BLaER1 (cell line): ENCODE data around the gene PTPN1.
A peak's percentile ranks its signal among the peaks of the same experiment; 100 is the strongest.
"Not testable (repeated sequence)": the region's sequence is repeated elsewhere in the genome, so short reads cannot be mapped to it uniquely, and the experiment has no call there.

Source experiments
- H3K27ac ChIP-seq: shearing (Covaris generic); formaldehyde crosslinking; 2 replicates; pipeline ENCODE4 v1.8.1; 2022
- H3K27me3 ChIP-seq: shearing (Covaris generic); formaldehyde crosslinking; 2 replicates; pipeline ENCODE4 v1.8.1; 2022
- H3K36me3 ChIP-seq: shearing (Covaris generic); formaldehyde crosslinking; 2 replicates; pipeline ENCODE4 v1.8.1; 2022
- H3K4me1 ChIP-seq: shearing (Covaris generic); formaldehyde crosslinking; 2 replicates; pipeline ENCODE4 v1.8.1; 2022
- H3K4me2 ChIP-seq: shearing (Covaris generic); formaldehyde crosslinking; 2 replicates; pipeline ENCODE4 v1.8.1; 2022
- H3K4me3 ChIP-seq: shearing (Covaris generic); formaldehyde crosslinking; 2 replicates; pipeline ENCODE4 v1.8.1; 2022
- H3K9ac ChIP-seq: shearing (Covaris generic); formaldehyde crosslinking; 2 replicates; pipeline ENCODE4 v1.8.1; 2022
- H3K9me3 ChIP-seq: shearing (Covaris generic); formaldehyde crosslinking; 2 replicates; pipeline ENCODE4 v1.8.1; 2022
- H4K20me1 ChIP-seq: shearing (Covaris generic); formaldehyde crosslinking; 2 replicates; pipeline ENCODE4 v1.8.1; 2022
- Cebpa-rat ChIP-seq: shearing (Covaris generic); IDR thresholded peaks from 2 replicates; pipeline ENCODE4 v1.8.1; 2022

PTPN1 gene

GRCh38 chr20:50528129-50528528 is 17.9 kb downstream of the PTPN1 start:
- no peak for TF ChIP-seq Cebpa-rat
- Histone ChIP-seq H4K20me1 (peaks cover 97% of the 10 kb centered on the region), H3K4me1 (peaks cover 52% of the 10 kb centered on the region), H3K9me3 (no peaks in the 10 kb centered on the region), H3K27me3 (no peaks in the 10 kb centered on the region), H3K36me3 (peaks cover 31% of the 10 kb centered on the region), H3K4me3 (no peak overlapping the region), H3K4me2 (no peak overlapping the region), H3K27ac (no peak overlapping the region), H3K9ac (no peak overlapping the region)

- no peaks in the 10 kb centered on the region for H3K27me3 ChIP-seq
- peaks cover 44% of the 10 kb centered on the region for H3K4me1 ChIP-seq
- H4K20me1 ChIP-seq: peaks cover 97% of the 10 kb centered on the region
- peaks cover 36% of the 10 kb centered on the region for H3K36me3 ChIP-seq
- H3K9ac ChIP-seq: no peak overlapping the region
- H3K9me3 ChIP-seq: no peaks in the 10 kb centered on the region
- H3K4me3 ChIP-seq: no peak overlapping the region
- H3K27ac ChIP-seq: no peak overlapping the region
- H3K4me2 ChIP-seq: peak overlapping the region; percentile 14
- TF ChIP-seq Cebpa-rat: no peak
Measured at GRCh38 chr20:50528804-50529351, 18.7 kb downstream of the PTPN1 start.

GRCh38 chr20:50532221-50532620 is 22.0 kb downstream of the PTPN1 start:
- H3K36me3 ChIP-seq: peaks cover 27% of the 10 kb centered on the region
- H3K9ac ChIP-seq: no peak overlapping the region
- TF ChIP-seq Cebpa-rat: no peak
- H3K27ac ChIP-seq: no peak overlapping the region
- no peak overlapping the region for H3K4me3 ChIP-seq
- no peaks in the 10 kb centered on the region for H3K27me3 ChIP-seq
- H3K4me2 ChIP-seq: peak overlapping the region; percentile 15
- H3K4me1 ChIP-seq: peaks cover 42% of the 10 kb centered on the region
- no peaks in the 10 kb centered on the region for H3K9me3 ChIP-seq
- peaks cover 94% of the 10 kb centered on the region for H4K20me1 ChIP-seq

GRCh38 chr20:50533061-50533460 is 22.9 kb downstream of the PTPN1 start:
- H3K4me2 ChIP-seq: no peak overlapping the region

GRCh38 chr20:50533464-50533863 is 23.3 kb downstream of the PTPN1 start:
- Histone ChIP-seq H3K36me3 (peaks cover 17% of the 10 kb centered on the region), H4K20me1 (peaks cover 88% of the 10 kb centered on the region), H3K4me2 (no peak overlapping the region), H3K9me3 (no peaks in the 10 kb centered on the region), H3K27me3 (no peaks in the 10 kb centered on the region), H3K27ac (no peak overlapping the region), H3K4me3 (no peak overlapping the region), H3K9ac (no peak overlapping the region), H3K4me1 (peaks cover 51% of the 10 kb centered on the region)
- TF ChIP-seq Cebpa-rat: no peak

More at GRCh38 chr20:50533061-50533460, 22.9 kb downstream of the PTPN1 start:
- no peaks in the 10 kb centered on the region for H3K9me3 ChIP-seq
- H3K4me3 ChIP-seq: no peak overlapping the region
- no peak overlapping the region for H3K27ac ChIP-seq
- H3K4me1 ChIP-seq: peaks cover 49% of the 10 kb centered on the region
- H4K20me1 ChIP-seq: peaks cover 91% of the 10 kb centered on the region
- peaks cover 19% of the 10 kb centered on the region for H3K36me3 ChIP-seq
- H3K27me3 ChIP-seq: no peaks in the 10 kb centered on the region
- no peak overlapping the region for H3K9ac ChIP-seq
- TF ChIP-seq Cebpa-rat: no peak

DNA sequence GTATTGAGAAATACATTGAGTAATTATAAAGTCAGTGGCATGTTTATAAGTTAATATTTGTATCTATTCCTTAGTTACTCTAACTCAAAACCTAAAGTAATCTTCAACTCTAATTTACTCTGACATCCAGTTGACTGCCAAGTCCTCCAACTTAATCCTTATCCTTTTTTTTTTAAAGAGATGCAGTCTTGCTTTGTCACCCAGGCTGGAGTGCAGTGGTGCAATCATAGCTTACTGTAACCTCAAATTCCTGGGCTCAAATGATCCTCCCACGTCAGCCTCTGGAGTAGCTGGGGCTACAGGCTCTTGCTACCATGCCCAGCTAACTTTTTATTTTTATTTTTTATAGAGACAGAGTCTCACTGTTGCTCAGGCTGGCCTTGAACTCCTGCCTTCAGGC is 24.4 kb downstream of the PTPN1 start:
- Histone ChIP-seq H3K27me3 (no peaks in the 10 kb centered on the region), H3K9ac (no peak overlapping the region), H3K27ac (no peak overlapping the region), H4K20me1 (peaks cover 79% of the 10 kb centered on the region), H3K4me2 (no peak overlapping the region), H3K4me1 (peaks cover 47% of the 10 kb centered on the region), H3K36me3 (peaks cover 16% of the 10 kb centered on the region), H3K4me3 (no peak overlapping the region), H3K9me3 (peaks cover 11% of the 10 kb centered on the region)
- TF ChIP-seq Cebpa-rat: no peak

GRCh38 chr20:50535162-50535561 is 25.0 kb downstream of the PTPN1 start:
- Histone ChIP-seq H3K9me3 (peaks cover 17% of the 10 kb centered on the region), H3K27me3 (no peaks in the 10 kb centered on the region), H3K4me1 (peaks cover 50% of the 10 kb centered on the region), H3K9ac (no peak overlapping the region), H3K4me3 (no peak overlapping the region), H3K27ac (no peak overlapping the region), H4K20me1 (peaks cover 73% of the 10 kb centered on the region), H3K36me3 (peaks cover 18% of the 10 kb centered on the region), H3K4me2 (no peak overlapping the region)
- TF ChIP-seq Cebpa-rat: no peak

GRCh38 chr20:50536333-50536732 is 26.1 kb downstream of the PTPN1 start:
- H3K27me3 ChIP-seq: no peaks in the 10 kb centered on the region
- no peak overlapping the region for H3K9ac ChIP-seq
- H3K36me3 ChIP-seq: peaks cover 30% of the 10 kb centered on the region
- no peak overlapping the region for H3K27ac ChIP-seq
- peaks cover 24% of the 10 kb centered on the region for H3K9me3 ChIP-seq
- no peak for TF ChIP-seq Cebpa-rat
- peaks cover 72% of the 10 kb centered on the region for H4K20me1 ChIP-seq
- H3K4me1 ChIP-seq: peaks cover 60% of the 10 kb centered on the region
- H3K4me2 ChIP-seq: peak overlapping the region; percentile 15; the same call in 1 of the 2 replicates
- H3K4me3 ChIP-seq: no peak overlapping the region

DNA sequence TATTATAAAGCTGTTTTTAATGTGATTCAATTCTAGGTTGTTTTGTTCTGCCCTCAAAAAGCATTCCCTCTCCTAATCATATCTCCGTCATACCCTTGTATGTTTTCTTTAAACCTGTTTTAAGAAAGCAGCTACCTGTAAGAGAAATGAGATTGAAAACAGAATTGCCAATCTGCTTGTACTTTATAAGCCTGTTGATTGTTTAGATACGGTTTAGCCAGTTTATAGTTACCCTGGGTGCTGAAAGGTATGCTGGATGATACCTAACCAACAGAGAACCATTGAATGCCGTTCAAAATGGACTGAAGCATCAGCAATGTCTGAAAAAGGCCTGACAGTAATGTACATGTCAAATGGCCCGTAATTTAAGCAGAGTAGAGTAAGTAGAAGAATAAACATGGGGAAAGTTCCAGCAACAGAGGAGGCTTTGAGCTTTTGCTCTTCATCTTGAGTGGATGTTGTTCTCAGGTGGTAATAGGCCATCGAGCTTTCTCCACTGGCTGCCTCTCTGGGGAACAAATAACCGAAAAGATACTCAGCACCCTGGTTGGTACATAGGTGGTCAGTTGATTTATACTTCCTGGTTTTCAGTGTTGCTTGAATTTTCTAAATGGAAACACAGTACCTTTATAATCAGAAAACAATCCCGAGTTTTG is 27.5 kb downstream of the PTPN1 start:
- H3K4me3 ChIP-seq: no peak overlapping the region
- peaks cover 27% of the 10 kb centered on the region for H3K36me3 ChIP-seq
- H3K27me3 ChIP-seq: no peaks in the 10 kb centered on the region
- no peak overlapping the region; the same call in 1 of the 2 replicates for H3K9ac ChIP-seq
- H3K4me2 ChIP-seq: no peak overlapping the region
- H3K27ac ChIP-seq: no peak overlapping the region
- H3K4me1 ChIP-seq: peaks cover 56% of the 10 kb centered on the region
- TF ChIP-seq Cebpa-rat: no peak
- H4K20me1 ChIP-seq: peaks cover 72% of the 10 kb centered on the region
- peaks cover 24% of the 10 kb centered on the region for H3K9me3 ChIP-seq

DNA sequence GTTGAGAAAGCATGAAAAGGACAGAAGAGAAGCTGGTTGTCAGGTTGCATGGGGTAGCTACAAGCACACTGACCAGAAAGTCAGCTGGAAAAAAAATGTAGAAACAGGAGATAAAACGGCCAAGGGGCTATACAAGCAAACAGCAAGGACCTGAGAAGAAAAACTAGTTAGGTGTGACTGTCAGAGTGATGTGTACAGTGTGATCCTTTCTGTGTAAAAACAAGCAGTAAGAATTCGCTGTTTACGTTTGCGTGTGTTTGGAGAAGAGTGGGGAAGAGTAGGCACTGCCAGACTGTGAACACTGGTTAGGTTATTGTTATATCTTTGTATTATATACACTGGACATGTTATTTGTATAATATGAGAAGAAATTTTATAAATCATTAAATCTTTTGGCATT is 28.1 kb downstream of the PTPN1 start:
- Histone ChIP-seq H3K9me3 (peaks cover 24% of the 10 kb centered on the region), H3K4me2 (no peak overlapping the region), H3K4me3 (no peak overlapping the region), H3K9ac (no peak overlapping the region), H3K27ac (no peak overlapping the region), H3K4me1 (peaks cover 56% of the 10 kb centered on the region), H4K20me1 (peaks cover 72% of the 10 kb centered on the region), H3K36me3 (peaks cover 27% of the 10 kb centered on the region), H3K27me3 (no peaks in the 10 kb centered on the region)
- no peak for TF ChIP-seq Cebpa-rat

DNA sequence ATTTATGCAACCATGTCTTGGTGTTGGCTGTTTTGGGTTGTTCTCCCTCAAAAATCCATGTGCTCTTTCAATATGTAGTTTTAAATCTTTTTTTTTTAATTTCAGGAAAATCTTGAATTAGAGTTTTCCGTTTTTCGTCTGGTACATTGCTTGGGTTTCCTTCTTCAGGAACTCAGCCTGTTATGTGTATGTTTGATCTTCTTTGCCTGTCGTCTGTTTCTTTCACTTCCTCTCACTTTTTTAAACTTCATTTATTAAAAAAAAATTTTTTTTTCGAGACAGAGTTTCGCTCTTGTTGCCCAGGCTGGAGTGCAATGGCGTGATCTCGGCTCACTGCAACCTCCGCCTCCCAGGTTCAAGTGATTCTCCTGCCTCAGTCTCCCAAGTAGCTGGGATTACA is 29.6 kb downstream of the PTPN1 start:
- not testable (repeated sequence) for H3K27ac ChIP-seq, H3K9ac ChIP-seq, H3K27me3 ChIP-seq
- peaks cover 24% of the 10 kb centered on the region for H3K9me3 ChIP-seq
- H4K20me1 ChIP-seq: peaks cover 70% of the 10 kb centered on the region
- H3K4me1 ChIP-seq: peaks cover 59% of the 10 kb centered on the region
- peak overlapping the region; percentile 34 for H3K4me3 ChIP-seq
- H3K4me2 ChIP-seq: peak overlapping the region; percentile 13; the same call in 1 of the 2 replicates
- peaks cover 25% of the 10 kb centered on the region for H3K36me3 ChIP-seq
